ENCODE measurements around the gene HDAC5. TPM values are rescaled to one million over a fixed set of nuclear protein-coding genes. Genes with fewer than 3 reads are reported as not detected.

The HDAC5 gene
- polyA plus RNA-seq, 3 donors: 16.1 to 93.6 (median 24.7) TPM

DNA sequence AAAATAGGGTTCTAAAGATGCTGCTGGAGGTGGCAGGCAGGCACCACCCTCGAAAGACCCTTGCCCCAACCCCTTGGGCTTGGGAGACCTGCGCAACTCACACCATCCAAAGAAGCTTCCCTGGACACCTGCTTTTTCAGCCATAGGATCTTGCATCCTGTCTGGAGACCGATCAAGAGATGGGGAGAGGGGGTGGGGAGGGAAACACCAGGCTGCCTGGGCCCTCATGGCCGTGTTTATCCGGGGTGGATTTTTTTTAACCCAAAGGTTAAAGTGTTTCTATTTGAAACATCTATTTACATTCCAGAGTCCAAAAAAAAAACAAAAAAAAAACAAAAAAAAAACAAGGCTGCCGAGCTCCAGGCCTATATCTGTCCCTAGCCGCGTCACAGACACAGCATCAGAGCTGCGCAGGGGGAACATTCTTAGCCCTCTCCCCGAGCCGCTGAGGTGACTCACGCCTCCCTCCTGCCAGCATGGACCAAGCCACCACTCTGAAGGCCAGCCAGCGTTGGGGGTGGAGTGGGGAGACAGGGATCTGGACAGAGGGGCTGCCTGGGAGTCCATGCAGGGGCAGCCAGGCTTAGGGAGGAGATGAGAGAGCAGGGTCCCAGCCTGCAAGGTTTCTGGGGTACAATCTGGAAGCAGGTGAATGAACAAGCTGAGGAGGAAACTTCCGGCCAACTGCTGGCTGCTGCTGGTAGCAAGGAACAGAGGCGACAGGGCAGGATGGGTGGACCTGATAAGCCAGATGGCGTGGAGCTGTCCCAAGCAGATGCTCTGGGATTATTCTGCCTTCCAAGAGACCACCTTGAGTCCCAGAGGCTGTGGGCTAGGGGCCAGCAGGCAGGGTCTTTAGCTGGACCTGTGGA, 14.8 kb downstream of the HDAC5 start:
- H3K27ac Mint-ChIP-seq: no peak overlapping the region
- no peak overlapping the region for H3K9ac ChIP-seq (ENCODE audit: insufficient read depth, low read length, poor library complexity, severe bottlenecking)

DNA sequence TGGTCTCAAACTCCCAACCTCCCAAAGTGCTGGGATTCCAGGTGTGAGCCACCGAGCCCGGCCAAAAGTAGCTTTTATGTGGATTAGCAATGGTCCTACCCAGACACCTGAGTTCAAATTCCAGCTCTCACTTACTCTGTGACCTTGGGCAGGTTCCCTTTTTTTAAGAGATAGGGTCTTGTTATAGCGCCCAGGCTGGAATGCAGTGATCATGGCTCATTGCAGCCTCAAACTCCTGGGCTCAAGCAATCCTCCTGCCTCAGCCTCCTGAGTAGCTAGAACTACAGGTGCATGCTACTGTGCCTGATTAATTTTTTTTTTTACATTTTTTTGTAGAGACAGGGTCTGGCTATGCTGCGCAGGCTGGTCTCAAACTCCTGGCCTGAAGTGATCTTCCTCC, 16.6 kb downstream of the HDAC5 start:
- no peaks in the 10 kb centered on the region for H3K9me3 Mint-ChIP-seq
- TF ChIP-seq, protein P1, sequence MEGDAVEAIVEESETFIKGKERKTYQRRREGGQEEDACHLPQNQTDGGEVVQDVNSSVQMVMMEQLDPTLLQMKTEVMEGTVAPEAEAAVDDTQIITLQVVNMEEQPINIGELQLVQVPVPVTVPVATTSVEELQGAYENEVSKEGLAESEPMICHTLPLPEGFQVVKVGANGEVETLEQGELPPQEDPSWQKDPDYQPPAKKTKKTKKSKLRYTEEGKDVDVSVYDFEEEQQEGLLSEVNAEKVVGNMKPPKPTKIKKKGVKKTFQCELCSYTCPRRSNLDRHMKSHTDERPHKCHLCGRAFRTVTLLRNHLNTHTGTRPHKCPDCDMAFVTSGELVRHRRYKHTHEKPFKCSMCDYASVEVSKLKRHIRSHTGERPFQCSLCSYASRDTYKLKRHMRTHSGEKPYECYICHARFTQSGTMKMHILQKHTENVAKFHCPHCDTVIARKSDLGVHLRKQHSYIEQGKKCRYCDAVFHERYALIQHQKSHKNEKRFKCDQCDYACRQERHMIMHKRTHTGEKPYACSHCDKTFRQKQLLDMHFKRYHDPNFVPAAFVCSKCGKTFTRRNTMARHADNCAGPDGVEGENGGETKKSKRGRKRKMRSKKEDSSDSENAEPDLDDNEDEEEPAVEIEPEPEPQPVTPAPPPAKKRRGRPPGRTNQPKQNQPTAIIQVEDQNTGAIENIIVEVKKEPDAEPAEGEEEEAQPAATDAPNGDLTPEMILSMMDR (IDR thresholded peaks at IDR 0.05): no peak
- peaks cover 45% of the 10 kb centered on the region for H3K79me2 ChIP-seq (ENCODE audit: insufficient read depth, low read length)
- no peaks in the 10 kb centered on the region for H3K9me3 ChIP-seq (replicated peaks in 1 of 2; ENCODE audit: control insufficient read depth in 1 of 2, insufficient read depth in 1 of 2, low read length in 2 of 2)
- H4K20me1 ChIP-seq (ENCODE audit: insufficient read depth, low read length): peaks cover 86% of the 10 kb centered on the region
- no peak overlapping the region for H3K4me2 ChIP-seq (replicated peaks; ENCODE audit: extremely low read depth, low read length, poor library complexity, severe bottlenecking)
- peaks cover 25% of the 10 kb centered on the region in 2 donors for H3K4me1 ChIP-seq (ENCODE audit: control insufficient read depth in 1 of 2, insufficient read depth in 2 of 2, low read length in 2 of 2)
- peaks cover 0 to 2% (median 0%) of the 10 kb centered on the region in 3 donors for H3K27me3 Mint-ChIP-seq (ENCODE audit: low read depth in 3 of 3)
- intact Hi-C loops (cut with micrococcal nuclease): no loop called here
- H3K4me3 Mint-ChIP-seq: no peak overlapping the region
- H2AFZ ChIP-seq (ENCODE audit: insufficient read depth, low read depth, low read length, poor library complexity, severe bottlenecking): no peak overlapping the region
- no peak overlapping the region for H3K4me3 ChIP-seq (replicated peaks in 1 of 3; ENCODE audit: low read depth in 2 of 3, low read length in 3 of 3)
- H3K27me3 ChIP-seq (ENCODE audit: control insufficient read depth in 2 of 2, insufficient read depth in 2 of 2, low read length in 2 of 2): no peaks in the 10 kb centered on the region
- WGBS (ENCODE audit: insufficient coverage): 83% methylated on average over 1 of the region's 4 CpGs
- H3K27ac ChIP-seq (ENCODE audit: low read depth in 1 of 2, low read length in 2 of 2): no peak overlapping the region
- H3K36me3 ChIP-seq (replicated peaks in 1 of 2; ENCODE audit: control insufficient read depth in 1 of 2, insufficient read depth in 2 of 2, low read length in 2 of 2): peaks cover 17 to 41% of the 10 kb centered on the region in 2 donors
- peaks cover 27 to 50% of the 10 kb centered on the region in 2 donors for H3K36me3 Mint-ChIP-seq
- H3K9ac ChIP-seq (ENCODE audit: insufficient read depth, low read length, poor library complexity, severe bottlenecking): no peak overlapping the region
- no peak for DNase-seq
- peaks cover 24% of the 10 kb centered on the region for H3K4me1 Mint-ChIP-seq
- H3K27ac Mint-ChIP-seq: no peak overlapping the region

More for the DNA sequence above, 14.8 kb downstream of the HDAC5 start:
- H3K9me3 ChIP-seq (replicated peaks in 1 of 2; ENCODE audit: control insufficient read depth in 1 of 2, insufficient read depth in 1 of 2, low read length in 2 of 2): no peaks in the 10 kb centered on the region
- no peak overlapping the region for H3K27ac ChIP-seq (ENCODE audit: low read depth in 1 of 2, low read length in 2 of 2)
- no peak overlapping the region for H3K4me3 ChIP-seq (replicated peaks in 1 of 3; ENCODE audit: low read depth in 2 of 3, low read length in 3 of 3)
- no peak overlapping the region for H3K4me2 ChIP-seq (replicated peaks; ENCODE audit: extremely low read depth, low read length, poor library complexity, severe bottlenecking)
- H3K79me2 ChIP-seq (ENCODE audit: insufficient read depth, low read length): peaks cover 39% of the 10 kb centered on the region
- Mint-ChIP-seq H3K36me3 (peaks cover 24 to 43% of the 10 kb centered on the region in 2 donors), H3K4me1 (peaks cover 43% of the 10 kb centered on the region), H3K27me3 (ENCODE audit: low read depth in 3 of 3) (peaks cover 0 to 2% (median 2%) of the 10 kb centered on the region in 3 donors), H3K9me3 (no peaks in the 10 kb centered on the region), H3K4me3 (no peak overlapping the region)
- H4K20me1 ChIP-seq (ENCODE audit: insufficient read depth, low read length): peaks cover 91% of the 10 kb centered on the region
- H3K27me3 ChIP-seq (ENCODE audit: control insufficient read depth in 2 of 2, insufficient read depth in 2 of 2, low read length in 2 of 2): no peaks in the 10 kb centered on the region
- intact Hi-C loops (cut with micrococcal nuclease): no loop called here
- no peak for DNase-seq
- H3K4me1 ChIP-seq (ENCODE audit: control insufficient read depth in 1 of 2, insufficient read depth in 2 of 2, low read length in 2 of 2): peaks cover 39 to 44% of the 10 kb centered on the region in 2 donors
- H2AFZ ChIP-seq (ENCODE audit: insufficient read depth, low read depth, low read length, poor library complexity, severe bottlenecking): no peak overlapping the region
- 92% methylated on average over 6 of the region's 16 CpGs for WGBS (ENCODE audit: insufficient coverage)
- TF ChIP-seq, protein P1 (IDR thresholded peaks at IDR 0.05): no peak
- H3K36me3 ChIP-seq (replicated peaks in 1 of 2; ENCODE audit: control insufficient read depth in 1 of 2, insufficient read depth in 2 of 2, low read length in 2 of 2): peaks cover 14 to 32% of the 10 kb centered on the region in 2 donors

Measured in CD14-positive monocyte (primary cell).